ENCODE results near the gene OPCML. TPM values are rescaled to one million over a fixed set of nuclear protein-coding genes. Genes with fewer than 3 reads are reported as not detected.

OPCML gene
- total RNA-seq, 2 experiments from 2014 or later = not detected

GRCh38 chr11:132898021-132898420 lies 634.3 kb downstream of the OPCML start:
- peaks cover 2% of the 10 kb centered on the region for H3K27me3 Mint-ChIP-seq
- POLR2A ChIA-PET = no interaction called here
- H3K27ac Mint-ChIP-seq = no peak overlapping the region

GRCh38 chr11:132895340-132895739 lies 637.0 kb downstream of the OPCML start:
- POLR2A ChIA-PET = no interaction called here
- DNase-seq (no peak), ATAC-seq (no peak)
- intact Hi-C loops (cut with DNase I, micrococcal nuclease) = no loop called here
- Mint-ChIP-seq H3K4me3 (no peak overlapping the region), H3K4me1 (no peaks in the 10 kb centered on the region), H3K27ac (no peak overlapping the region), H3K9me3 (ENCODE audit: low read depth) (peaks cover 3% of the 10 kb centered on the region), H3K27me3 (no peaks in the 10 kb centered on the region), H3K36me3 (ENCODE audit: low read depth) (no peaks in the 10 kb centered on the region)
- CTCF ChIA-PET = no interaction called here

More at GRCh38 chr11:132898021-132898420, 634.3 kb downstream of the OPCML start:
- intact Hi-C loops (cut with DNase I, micrococcal nuclease) = no loop called here
- no peaks in the 10 kb centered on the region for H3K36me3 Mint-ChIP-seq (ENCODE audit: low read depth)
- CTCF ChIA-PET = interaction anchor here (0.5 kb wide), 1 partner anchor 20 kb away, joined by 3 read pairs; no protein-coding TSS in a partner anchor
- no peak overlapping the region for H3K4me3 Mint-ChIP-seq
- H3K9me3 Mint-ChIP-seq (ENCODE audit: low read depth) = peaks cover 3% of the 10 kb centered on the region
- no peaks in the 10 kb centered on the region for H3K4me1 Mint-ChIP-seq
- no peak for ATAC-seq
- no peak for DNase-seq

- H3K4me1 Mint-ChIP-seq = no peaks in the 10 kb centered on the region
- H3K36me3 Mint-ChIP-seq (ENCODE audit: low read depth) = no peaks in the 10 kb centered on the region
- no peak overlapping the region for H3K27ac Mint-ChIP-seq
- DNase-seq (no peak), ATAC-seq (no peak)
- peaks cover 3% of the 10 kb centered on the region for H3K9me3 Mint-ChIP-seq (ENCODE audit: low read depth)
- POLR2A ChIA-PET = no interaction called here
- CTCF ChIA-PET = no interaction called here
- H3K4me3 Mint-ChIP-seq = no peak overlapping the region
- intact Hi-C loops (cut with DNase I, micrococcal nuclease) = no loop called here
- H3K27me3 Mint-ChIP-seq = no peaks in the 10 kb centered on the region
Measured at GRCh38 chr11:132894606-132895005, 637.7 kb downstream of the OPCML start.

- no peak for ATAC-seq
- H3K4me1 Mint-ChIP-seq = no peaks in the 10 kb centered on the region
- peaks cover 3% of the 10 kb centered on the region for H3K9me3 Mint-ChIP-seq (ENCODE audit: low read depth)
- H3K27me3 Mint-ChIP-seq = peaks cover under 1% of the 10 kb centered on the region
- intact Hi-C loops (cut with DNase I, micrococcal nuclease) = no loop called here
- ChIA-PET POLR2A (no interaction called here), CTCF (interaction anchor here (1.6 kb wide), 1 partner anchor 9 kb away, joined by 4 read pairs; no protein-coding TSS in a partner anchor)
- DNase-seq = no peak
- H3K27ac Mint-ChIP-seq = no peak overlapping the region
- H3K36me3 Mint-ChIP-seq (ENCODE audit: low read depth) = no peaks in the 10 kb centered on the region
- no peak overlapping the region for H3K4me3 Mint-ChIP-seq
Measured at GRCh38 chr11:132892876-132893275, 639.4 kb downstream of the OPCML start.

GRCh38 chr11:132888226-132888625 lies 644.1 kb downstream of the OPCML start:
- H3K27me3 Mint-ChIP-seq = peaks cover 7% of the 10 kb centered on the region
- DNase-seq (no peak), ATAC-seq (no peak)
- intact Hi-C loops (cut with DNase I, micrococcal nuclease) = no loop called here
- no peak overlapping the region for H3K4me3 Mint-ChIP-seq
- CTCF ChIA-PET = no interaction called here
- H3K27ac Mint-ChIP-seq = no peak overlapping the region
- H3K4me1 Mint-ChIP-seq = no peaks in the 10 kb centered on the region
- H3K9me3 Mint-ChIP-seq (ENCODE audit: low read depth) = no peaks in the 10 kb centered on the region
- POLR2A ChIA-PET = no interaction called here
- no peaks in the 10 kb centered on the region for H3K36me3 Mint-ChIP-seq (ENCODE audit: low read depth)

- no peak overlapping the region for H3K27ac Mint-ChIP-seq
- peaks cover 7% of the 10 kb centered on the region for H3K27me3 Mint-ChIP-seq
- DNase-seq (no peak), ATAC-seq (no peak)
- CTCF ChIA-PET = no interaction called here
- no peak overlapping the region for H3K4me3 Mint-ChIP-seq
- intact Hi-C loops (cut with DNase I, micrococcal nuclease) = no loop called here
- POLR2A ChIA-PET = no interaction called here
- no peaks in the 10 kb centered on the region for H3K4me1 Mint-ChIP-seq
- H3K36me3 Mint-ChIP-seq (ENCODE audit: low read depth) = no peaks in the 10 kb centered on the region
- H3K9me3 Mint-ChIP-seq (ENCODE audit: low read depth) = no peaks in the 10 kb centered on the region
Measured at GRCh38 chr11:132886335-132886734, 646.0 kb downstream of the OPCML start.

GRCh38 chr11:132883241-132883640 lies 649.1 kb downstream of the OPCML start:
- CTCF ChIA-PET = interaction anchor here (1.3 kb wide), 1 partner anchor 10 kb away, joined by 4 read pairs; no protein-coding TSS in a partner anchor
- no peaks in the 10 kb centered on the region for H3K4me1 Mint-ChIP-seq

GRCh38 chr11:132881622-132882021 lies 650.7 kb downstream of the OPCML start:
- no peak for ATAC-seq
- ChIA-PET CTCF (no interaction called here), POLR2A (no interaction called here)
- H3K27me3 Mint-ChIP-seq = peaks cover 6% of the 10 kb centered on the region
- H3K4me3 Mint-ChIP-seq = no peak overlapping the region
- no peaks in the 10 kb centered on the region for H3K36me3 Mint-ChIP-seq (ENCODE audit: low read depth)
- H3K9me3 Mint-ChIP-seq (ENCODE audit: low read depth) = no peaks in the 10 kb centered on the region
- intact Hi-C loops (cut with DNase I, micrococcal nuclease) = no loop called here
- DNase-seq = no peak
- H3K4me1 Mint-ChIP-seq = no peaks in the 10 kb centered on the region
- no peak overlapping the region for H3K27ac Mint-ChIP-seq

More at GRCh38 chr11:132883241-132883640, 649.1 kb downstream of the OPCML start:
- Mint-ChIP-seq H3K36me3 (ENCODE audit: low read depth) (no peaks in the 10 kb centered on the region), H3K9me3 (ENCODE audit: low read depth) (no peaks in the 10 kb centered on the region), H3K27me3 (peaks cover 10% of the 10 kb centered on the region), H3K4me3 (no peak overlapping the region), H3K27ac (no peak overlapping the region)
- intact Hi-C loops (cut with DNase I, micrococcal nuclease) = no loop called here
- no peak for DNase-seq
- POLR2A ChIA-PET = no interaction called here
- ATAC-seq = no peak

GRCh38 chr11:132878111-132878510 lies 654.2 kb downstream of the OPCML start:
- Mint-ChIP-seq H3K9me3 (ENCODE audit: low read depth) (no peaks in the 10 kb centered on the region), H3K36me3 (ENCODE audit: low read depth) (no peaks in the 10 kb centered on the region), H3K27ac (no peak overlapping the region), H3K4me1 (no peaks in the 10 kb centered on the region), H3K27me3 (peaks cover 6% of the 10 kb centered on the region), H3K4me3 (no peak overlapping the region)
- intact Hi-C loops (cut with DNase I, micrococcal nuclease) = no loop called here
- no peak for ATAC-seq
- no peak for DNase-seq
- ChIA-PET CTCF (interaction anchor here (0.6 to 1.5 kb wide), 2 partner anchors 20 to 63 kb away, joined by 3 to 7 read pairs; no protein-coding TSS in a partner anchor), POLR2A (no interaction called here)

- no peak for DNase-seq
- no peak for ATAC-seq
- intact Hi-C loops (cut with DNase I, micrococcal nuclease) = no loop called here
- Mint-ChIP-seq H3K4me1 (no peaks in the 10 kb centered on the region), H3K36me3 (ENCODE audit: low read depth) (no peaks in the 10 kb centered on the region), H3K27ac (no peak overlapping the region), H3K9me3 (ENCODE audit: low read depth) (no peaks in the 10 kb centered on the region), H3K27me3 (peaks cover 6% of the 10 kb centered on the region), H3K4me3 (no peak overlapping the region)
- POLR2A ChIA-PET = no interaction called here
- CTCF ChIA-PET = interaction anchor here (0.8 to 1.5 kb wide), 2 partner anchors 65 to 661 kb away, joined by 3 to 7 read pairs; no protein-coding TSS in a partner anchor
Measured at GRCh38 chr11:132876705-132877104, 655.6 kb downstream of the OPCML start.

GRCh38 chr11:132876239-132876638 lies 656.1 kb downstream of the OPCML start:
- ChIA-PET POLR2A (no interaction called here), CTCF (interaction anchor here (0.8 kb wide), 1 partner anchor 662 kb away, joined by 3 read pairs; no protein-coding TSS in a partner anchor)
- intact Hi-C loops (cut with DNase I, micrococcal nuclease) = no loop called here
- Mint-ChIP-seq H3K27ac (no peak overlapping the region), H3K4me3 (no peak overlapping the region), H3K27me3 (peaks cover 6% of the 10 kb centered on the region), H3K36me3 (ENCODE audit: low read depth) (no peaks in the 10 kb centered on the region), H3K9me3 (ENCODE audit: low read depth) (no peaks in the 10 kb centered on the region), H3K4me1 (no peaks in the 10 kb centered on the region)
- DNase-seq = no peak
- no peak for ATAC-seq

- DNase-seq (no peak), ATAC-seq (no peak)
- ChIA-PET CTCF (interaction anchor here (1.5 kb wide), 1 partner anchor 12 kb away, joined by 3 read pairs; no protein-coding TSS in a partner anchor), POLR2A (no interaction called here)
- no peaks in the 10 kb centered on the region for H3K36me3 Mint-ChIP-seq (ENCODE audit: low read depth)
- no peaks in the 10 kb centered on the region for H3K9me3 Mint-ChIP-seq (ENCODE audit: low read depth)
- intact Hi-C loops (cut with DNase I, micrococcal nuclease) = no loop called here
- H3K4me1 Mint-ChIP-seq = no peaks in the 10 kb centered on the region
- peaks cover 3% of the 10 kb centered on the region for H3K27me3 Mint-ChIP-seq
- H3K4me3 Mint-ChIP-seq = no peak overlapping the region
- no peak overlapping the region for H3K27ac Mint-ChIP-seq
Measured at GRCh38 chr11:132874638-132875037, 657.7 kb downstream of the OPCML start.
